Spleen (tissue), 7 donors: Measurements from ENCODE around the gene ANKS1B.

Experiments used
- CTCF ChIP-seq, 11 experiments: fragments of 200-600 bp in 7 of 11; fragments of 450-650 bp in 4 of 11; sonication (generic) in 4 of 11; IDR thresholded peaks in 8 of 11; conservative IDR thresholded peaks in 3 of 11; 1 replicate in 7 of 11; 2 replicates in 4 of 11; pipeline versions ENCODE4 v1.4.0 to v1.8.0; 2016 to 2021; ENCODE audit warnings: antibody characterized with exemption in 11 of 11, inconsistent platforms in 4 of 11, mild to moderate bottlenecking in 1 of 11
- POLR2A ChIP-seq, 3 donors: fragments of 450-650 bp; IDR thresholded peaks; one replicate each; pipeline ENCODE4 v1.5.1; 2017; ENCODE audit warnings: antibody characterized with exemption in 3 of 3, mild to moderate bottlenecking in 1 of 3
- donor health status: DM: no; HTN: no; CAD: no; lungs with moderate emphysema.
- donor health status: DM: no; HTN: no; CAD: no.
- donor health status: DM: no; HTN: no; CAD: no.

- TF ChIP-seq CTCF (IDR thresholded peaks at IDR 0.05 in 8 of 11, conservative IDR thresholded peaks at IDR 0.05 in 3 of 11): no peak
- no peak for TF ChIP-seq POLR2A (IDR thresholded peaks at IDR 0.05)
Observed at GRCh38 chr12:99450036-99450630, 534.6 kb downstream of the ANKS1B start.
